NCI-H82 (cell line): ENCODE measurements around the gene SCN2B.
"Not testable (repeated sequence)": the region's sequence is repeated elsewhere in the genome, so short reads cannot be mapped to it uniquely, and the experiment has no call there.

Source experiments
- DNase-seq: peaks from one replicate; lab custom pipeline; 2025; lab: John Stamatoyannopoulos, UW

SCN2B gene

DNA sequence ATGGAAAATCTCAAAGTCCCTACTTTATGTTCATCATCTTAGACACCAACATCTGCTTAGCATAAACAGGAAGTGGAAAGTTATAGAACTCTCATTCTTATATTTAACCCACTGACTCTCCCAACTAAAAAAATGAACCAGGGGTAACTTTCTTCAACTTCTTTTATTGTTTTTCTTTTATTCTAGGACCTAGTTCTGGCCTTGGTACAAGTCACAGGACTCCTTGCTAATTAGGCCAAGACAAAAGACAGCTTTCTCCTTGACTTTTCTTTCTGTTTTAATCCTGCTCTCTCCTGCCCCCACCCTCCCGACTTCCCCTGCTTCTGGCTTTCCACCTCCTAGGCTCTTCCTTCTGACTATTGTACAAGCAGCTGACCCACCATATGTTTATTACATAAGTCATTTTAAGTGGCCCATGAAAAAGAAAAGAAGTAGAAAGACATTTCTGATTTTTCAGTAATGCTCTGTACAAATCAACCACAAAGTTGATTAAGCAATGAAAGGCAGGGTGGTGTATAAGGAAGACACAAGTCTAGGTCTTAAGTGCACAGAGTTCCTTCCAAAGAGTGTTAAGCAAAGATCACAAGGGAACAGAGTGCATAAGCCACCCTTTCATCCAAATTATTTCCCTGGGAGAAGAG, 30.1 kb upstream of the SCN2B start:
- DNase-seq = no peak

DNA sequence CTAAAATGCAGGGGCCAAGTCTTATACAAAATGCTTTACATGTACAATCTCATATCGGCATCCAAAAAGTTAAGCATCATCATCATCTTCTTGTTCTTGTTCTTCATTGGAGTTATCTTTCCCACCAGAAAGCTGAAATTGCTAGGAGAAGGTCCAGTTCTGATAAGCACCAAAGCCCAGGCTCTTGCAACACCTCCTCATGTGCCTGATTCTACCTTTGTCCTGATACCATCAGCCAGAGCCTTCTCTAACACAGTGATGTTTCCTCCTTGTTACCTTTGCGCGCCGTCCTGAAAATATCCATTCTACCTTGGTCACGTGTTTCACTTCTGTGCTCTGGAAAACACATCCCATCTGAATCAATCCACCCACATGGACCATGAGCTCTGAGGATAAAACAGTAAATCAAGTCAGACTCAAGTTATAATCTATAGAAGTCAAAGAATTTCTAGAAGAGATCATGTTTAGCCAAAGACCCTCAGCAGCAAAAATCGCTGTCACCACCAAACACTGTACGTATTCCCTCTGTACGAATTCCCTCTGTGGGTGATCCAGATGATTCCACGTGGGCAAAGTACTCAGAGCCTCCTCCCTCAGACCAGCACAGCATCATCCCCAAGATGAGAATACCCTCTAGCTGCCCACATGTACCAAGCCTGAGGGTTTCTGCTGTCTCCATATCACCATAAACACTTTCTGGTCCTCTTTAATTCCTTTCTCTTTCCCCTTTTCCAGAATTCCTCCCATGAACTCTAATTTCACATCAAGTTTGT, 29.4 kb upstream of the SCN2B start:
- DNase-seq = no peak

DNA sequence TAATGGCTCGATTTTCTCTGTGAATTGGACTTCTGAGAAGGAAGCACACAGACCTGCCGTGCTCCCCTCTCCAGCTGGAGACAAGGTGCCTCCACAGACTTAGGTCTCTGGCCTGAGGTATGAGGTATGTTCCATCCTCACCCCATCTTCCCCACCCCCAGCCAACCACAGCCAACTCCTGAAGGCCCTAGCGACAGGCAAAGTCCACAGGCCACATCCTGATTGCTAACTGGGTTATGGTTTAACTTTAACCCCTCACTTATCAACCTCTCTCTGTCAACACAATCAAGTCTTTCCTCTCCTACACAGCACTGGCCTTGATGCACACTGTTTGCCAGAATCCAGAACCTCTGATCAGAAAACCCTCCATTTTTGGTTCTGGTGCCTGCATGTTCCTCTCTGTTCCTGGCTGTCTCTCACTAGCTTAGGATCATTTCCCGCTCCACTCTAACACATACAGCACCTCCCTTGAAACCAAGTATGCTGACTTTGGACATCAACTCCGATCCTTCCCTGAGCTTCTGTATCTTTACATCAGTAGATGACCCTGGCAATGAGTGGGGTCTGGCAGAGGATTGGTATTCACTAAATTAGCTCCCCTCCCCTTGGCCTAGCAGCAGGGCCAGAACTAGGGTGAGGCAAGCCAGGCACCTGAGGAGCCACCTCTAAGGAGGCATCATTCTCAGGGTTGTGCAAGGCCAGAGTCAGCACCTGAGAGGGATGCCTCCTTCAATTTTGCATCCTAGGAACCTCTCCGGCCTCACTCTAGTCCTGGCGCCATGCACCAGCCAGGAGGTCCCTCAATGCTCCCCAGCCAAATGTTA, 26.4 kb upstream of the SCN2B start:
- no peak for DNase-seq

DNA sequence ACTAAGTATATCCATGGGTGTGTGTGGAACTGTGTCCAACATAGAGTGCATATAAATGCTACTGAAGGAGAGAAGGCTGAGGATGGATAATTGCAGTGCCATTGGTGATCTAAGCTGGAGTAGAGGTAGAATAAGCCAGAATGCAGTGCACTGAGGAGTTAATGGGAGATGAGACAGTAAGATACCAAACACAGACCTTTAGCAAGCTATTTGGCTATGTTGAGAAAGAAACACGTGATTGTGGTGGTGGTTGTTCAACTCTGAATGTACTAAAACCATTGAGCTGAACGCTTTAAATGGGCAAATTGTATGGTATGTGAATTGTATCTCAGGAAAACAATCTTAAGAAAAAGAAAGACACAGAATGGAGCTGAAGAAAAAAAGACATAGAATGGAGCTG, 25.5 kb upstream of the SCN2B start:
- DNase-seq = no peak

DNA sequence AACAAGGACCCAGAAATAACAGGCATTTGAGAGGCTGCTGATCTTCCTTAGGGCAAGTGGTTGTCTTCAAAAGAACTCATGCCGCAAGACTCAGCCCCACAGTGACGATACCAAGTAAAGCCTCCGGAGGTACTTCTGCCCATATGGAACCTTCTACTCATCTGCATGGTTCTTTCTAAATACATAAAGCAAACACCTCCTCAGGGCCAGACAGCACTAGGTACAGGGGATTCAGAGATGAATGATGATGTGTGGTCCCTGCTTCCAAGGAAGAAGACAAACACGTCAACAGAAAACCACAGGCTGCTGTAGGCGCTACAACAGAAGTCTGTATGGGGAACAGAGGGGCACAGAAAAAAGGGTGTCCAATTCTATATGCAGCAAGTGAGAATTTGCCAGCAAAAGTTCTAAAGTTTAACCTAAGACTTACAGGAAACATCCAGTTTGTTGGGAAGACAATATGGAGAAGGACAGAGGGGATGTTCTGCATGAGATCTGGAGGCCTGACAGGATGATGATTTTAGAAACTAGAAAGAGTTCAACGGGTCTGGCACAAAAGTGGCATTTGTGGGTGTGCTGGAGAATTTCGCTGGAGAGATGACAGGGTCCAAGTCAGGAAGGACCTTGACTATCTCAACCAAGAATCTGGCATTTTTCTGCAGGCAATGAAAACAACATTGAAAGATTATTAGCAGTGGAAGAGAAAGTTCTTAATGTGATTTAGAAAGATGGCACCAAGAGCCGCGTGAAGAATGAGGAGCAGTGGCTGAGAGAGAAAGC, 24.7 kb upstream of the SCN2B start:
- DNase-seq = no peak

DNA sequence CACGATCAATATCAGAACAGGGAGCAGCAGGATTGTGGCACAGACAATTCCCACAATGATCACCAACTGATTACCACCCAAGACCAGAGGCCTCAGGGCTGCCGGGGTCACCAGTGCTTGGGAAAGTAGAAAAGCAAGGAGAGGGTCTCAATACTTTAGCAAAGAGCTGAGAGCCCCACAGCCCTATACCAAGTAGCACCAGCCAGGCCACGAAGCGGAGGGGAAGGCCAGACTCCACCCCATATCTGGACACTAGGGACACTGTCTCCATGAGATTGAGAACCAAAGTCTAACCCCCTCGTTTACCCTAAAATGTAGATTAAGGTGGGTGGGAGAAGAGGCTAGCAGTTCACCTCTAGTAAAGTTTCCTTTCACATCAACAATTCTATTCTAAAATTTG, 24.1 kb upstream of the SCN2B start:
- no peak for DNase-seq

DNA sequence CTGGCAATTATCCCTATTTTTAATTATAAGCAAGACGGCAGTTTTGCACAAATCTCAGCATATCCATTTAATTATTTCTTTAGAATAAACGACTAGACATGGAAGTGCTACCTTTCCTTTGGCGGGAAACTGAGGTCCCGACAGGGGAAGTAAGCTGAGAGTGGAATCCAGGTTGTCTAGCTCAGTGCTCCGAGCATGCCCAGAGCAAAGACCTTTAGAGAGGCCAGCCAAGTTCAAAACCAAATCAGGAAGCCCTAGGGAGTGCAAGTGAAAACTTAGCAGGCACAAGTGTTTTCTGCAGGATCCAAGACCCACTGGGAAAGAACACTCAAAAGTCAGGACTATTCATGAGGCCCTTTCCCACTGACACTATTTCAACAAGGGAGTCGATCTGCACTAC, 22.7 kb upstream of the SCN2B start:
- no peak for DNase-seq

DNA sequence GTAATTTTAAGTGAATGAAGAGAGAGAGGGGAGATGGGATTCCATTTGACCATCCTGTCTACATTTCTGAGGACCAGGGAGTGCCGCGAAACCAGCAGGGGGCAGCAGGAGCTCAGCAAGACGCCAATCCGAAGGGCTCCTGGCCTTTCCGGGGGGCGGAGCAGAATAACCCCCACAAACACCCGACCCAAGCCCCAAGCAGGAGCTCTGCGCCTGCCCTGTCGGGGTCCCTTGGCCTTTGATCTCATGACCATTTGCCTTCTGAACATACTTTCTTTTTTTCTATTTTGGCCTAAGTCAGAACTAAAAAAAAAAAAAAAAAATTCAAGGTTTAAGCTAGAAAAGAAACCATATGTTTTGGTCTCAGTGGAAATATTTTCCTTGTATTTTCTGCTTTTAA, 21.9 kb upstream of the SCN2B start:
- peak; percentile 68 for DNase-seq

DNA sequence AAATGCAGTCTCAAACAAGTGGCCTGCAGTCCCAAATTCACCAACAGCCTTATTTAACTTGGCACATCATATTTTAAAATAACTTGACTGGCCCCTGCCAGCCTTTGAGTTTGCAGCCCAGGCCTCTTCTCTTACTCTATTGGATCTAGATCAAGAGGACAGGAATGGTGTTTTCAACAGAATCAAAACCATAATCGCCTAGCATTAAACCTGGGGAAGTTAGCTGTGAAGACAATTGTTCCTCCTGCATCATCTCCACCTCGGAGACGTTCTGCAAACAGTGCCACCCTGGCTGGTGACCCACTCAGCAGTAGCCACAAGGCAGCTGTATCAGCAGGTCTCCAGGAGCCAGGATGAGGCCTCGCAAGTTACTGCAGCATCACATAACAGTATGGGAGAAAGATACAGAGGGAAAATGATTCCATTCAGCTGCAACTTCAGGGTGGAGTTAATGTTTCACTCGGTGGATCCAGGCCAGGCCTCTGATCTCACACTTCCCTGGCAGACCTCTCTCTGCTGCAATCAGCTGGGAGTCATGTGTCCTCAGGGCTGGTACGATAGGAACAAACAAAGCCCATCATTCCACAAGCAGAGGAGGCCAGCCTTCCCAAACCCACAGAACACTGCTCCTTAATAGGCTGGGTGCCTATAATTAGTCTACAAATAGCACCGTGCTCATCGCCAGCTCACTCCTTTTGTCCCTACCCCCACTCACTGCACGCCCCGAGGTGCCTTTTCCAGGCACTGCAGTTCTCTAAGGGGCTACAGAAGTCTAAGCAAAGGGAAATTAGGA, 18.6 kb upstream of the SCN2B start:
- no peak for DNase-seq

DNA sequence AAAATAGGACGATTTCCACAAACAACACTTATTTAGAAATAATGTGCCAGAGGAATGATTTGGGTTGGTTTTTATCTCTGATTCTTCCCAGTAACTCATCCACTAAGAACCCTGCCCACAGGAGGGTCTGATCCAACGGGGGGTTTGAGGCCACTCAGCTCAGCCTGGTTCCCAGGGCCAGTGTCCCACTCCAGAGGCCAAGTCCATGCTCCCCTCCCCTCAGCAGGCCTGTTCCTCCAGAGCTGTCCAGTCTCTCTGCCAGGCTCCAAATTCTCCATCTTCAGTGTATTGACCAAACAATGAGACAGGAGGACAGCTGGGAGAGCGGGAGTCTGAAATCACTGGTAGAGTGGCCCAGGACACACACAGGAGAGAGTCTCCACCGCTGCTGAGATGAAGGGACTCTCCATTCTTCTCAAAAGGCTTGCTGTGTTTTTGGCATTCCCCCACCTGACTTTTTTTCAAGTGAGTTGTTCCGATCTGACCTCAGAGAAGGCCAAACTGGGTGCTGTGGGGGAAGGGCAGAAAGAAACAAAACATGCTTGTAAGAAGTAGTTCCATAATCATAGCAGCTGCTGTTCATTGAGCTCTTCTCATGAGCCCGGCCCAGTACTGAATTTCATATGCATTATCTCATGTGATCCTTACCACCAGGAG, 17.6 kb upstream of the SCN2B start:
- DNase-seq = no peak

DNA sequence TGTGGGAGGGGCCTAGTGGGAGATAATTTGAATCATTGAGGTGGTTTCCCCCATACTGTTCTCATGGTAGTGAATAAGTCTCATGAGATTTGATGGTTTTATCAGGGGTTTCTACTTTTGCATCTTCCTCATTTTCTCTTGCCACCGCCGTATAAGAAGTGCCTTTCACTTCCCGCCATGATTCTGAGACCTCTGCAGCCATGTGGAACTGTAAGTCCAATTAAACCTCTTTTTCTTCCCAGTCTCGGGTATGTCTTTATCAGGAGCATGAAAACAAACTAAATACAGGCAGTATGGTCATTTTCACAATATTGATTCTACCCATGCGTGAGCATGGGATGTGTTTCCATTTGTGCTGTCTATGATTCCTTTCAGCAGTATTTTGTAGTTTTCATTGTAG, 16.4 kb upstream of the SCN2B start:
- not testable (repeated sequence) for DNase-seq

DNA sequence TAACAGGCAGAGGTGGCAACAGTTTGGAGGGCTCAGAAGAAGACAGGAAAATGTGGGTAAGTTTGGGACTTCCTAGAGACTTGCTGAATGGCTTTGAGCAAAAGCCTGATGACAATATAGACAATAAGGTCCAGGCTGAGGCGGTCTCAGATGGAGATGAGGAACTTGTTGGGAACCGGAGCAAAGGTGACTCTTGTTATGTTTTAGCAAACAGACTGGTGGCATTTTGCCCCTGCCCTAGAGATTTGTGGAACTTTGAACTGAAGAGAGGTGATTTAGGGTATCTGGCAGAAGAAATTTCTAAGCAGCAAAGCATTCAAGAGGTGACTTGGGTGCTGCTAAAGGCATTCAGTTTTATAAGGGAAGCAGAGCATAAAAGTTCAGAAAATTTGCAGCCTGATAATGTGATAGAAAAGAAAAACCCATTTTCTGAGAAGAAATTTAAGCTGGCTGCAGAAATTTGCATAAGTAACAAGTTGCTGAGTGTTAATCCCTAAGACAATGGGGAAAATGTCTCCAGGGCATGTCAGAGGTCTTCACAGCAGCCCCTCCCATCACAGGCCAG, 14.6 kb upstream of the SCN2B start:
- not testable (repeated sequence) for DNase-seq

DNA sequence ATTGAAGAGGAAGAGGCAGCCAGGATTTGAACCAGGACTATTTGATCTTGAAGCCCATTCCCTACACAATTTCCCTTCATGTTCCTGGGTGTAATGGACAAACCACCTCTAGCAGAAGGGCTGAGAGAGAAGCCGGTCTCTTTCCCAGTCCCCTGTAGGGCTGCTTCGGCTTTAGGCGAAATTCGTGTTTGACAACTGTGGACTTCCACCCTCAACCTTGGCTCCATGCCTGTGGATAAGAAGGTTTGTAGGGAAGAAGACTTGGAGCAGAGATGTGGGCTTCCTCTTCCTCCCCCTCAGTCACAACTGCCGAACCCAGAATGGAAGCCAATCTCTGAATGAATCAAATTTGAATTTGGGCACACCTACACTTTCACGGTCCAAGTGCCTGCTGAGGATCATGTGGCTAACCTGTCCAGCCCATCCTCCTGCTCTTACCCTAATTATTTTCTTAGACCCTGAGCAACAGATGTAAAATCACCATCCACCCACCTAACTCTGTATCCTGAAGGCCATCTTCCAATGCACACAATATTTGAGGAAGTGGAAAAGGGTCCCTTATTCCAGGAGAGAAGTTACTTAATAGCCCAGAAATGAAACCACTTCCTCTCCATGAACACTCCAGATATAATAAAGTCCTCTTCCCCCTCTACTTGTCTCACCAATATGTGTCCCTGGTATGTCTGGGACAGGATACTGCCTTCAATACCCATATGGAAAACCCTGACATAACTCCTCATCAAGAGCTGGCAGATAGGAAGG, 10.1 kb upstream of the SCN2B start:
- DNase-seq = no peak

DNA sequence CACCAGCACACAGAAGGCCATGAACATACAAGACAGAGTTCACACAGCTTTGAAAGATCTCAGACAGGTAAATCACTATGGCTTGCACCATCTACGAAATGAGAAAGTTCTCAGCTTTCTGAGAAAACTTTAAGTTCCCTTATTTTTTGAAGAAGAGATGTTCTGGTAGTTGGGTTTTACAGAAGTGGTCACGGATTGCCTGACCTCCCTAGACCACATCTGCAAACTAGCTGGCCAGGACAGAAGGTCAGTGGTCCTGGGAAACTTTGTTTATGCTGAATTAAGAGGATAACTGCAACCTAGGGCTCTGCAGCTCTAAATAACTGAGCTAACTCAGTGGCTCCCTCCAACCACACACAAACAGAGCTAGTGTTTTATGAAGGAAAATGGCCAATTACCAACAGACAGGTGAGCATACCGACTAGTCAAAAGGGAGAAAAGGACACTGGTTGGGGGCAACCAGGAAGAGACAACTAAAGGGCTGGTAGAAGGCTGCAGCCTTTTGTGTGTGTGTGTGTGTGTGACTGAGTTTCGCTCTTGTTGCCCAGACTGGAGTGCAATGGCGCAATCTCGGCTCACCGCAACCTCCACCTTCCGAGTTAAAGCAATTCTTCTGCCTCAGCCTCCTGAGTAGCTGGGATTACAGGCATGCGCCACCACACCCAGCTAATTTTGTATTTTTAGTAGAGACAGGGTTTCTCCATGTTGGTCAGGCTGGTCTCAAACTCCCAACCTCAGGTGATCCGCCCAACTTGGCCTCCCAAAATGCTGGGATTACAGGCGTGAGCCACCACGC, 8.5 kb upstream of the SCN2B start:
- no peak for DNase-seq

DNA sequence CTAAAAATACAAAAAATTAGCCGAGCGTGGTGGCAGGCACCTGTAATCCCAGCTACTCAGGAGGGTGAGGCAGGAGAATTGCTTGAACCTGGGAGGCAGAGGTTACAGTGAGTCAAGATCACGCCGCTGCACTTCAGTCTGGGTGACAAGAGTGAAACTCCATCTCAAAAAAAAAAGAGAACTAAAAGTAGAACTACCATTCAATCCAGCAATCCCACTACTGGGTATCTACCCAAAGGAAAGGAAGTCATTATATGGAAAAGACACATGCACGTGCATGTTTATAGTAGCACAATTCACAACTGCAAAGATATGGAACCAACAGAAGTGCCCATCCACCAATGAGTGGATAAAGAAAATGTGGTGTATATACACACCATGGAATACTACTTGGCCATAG, 7.3 kb upstream of the SCN2B start:
- not testable (repeated sequence) for DNase-seq

DNA sequence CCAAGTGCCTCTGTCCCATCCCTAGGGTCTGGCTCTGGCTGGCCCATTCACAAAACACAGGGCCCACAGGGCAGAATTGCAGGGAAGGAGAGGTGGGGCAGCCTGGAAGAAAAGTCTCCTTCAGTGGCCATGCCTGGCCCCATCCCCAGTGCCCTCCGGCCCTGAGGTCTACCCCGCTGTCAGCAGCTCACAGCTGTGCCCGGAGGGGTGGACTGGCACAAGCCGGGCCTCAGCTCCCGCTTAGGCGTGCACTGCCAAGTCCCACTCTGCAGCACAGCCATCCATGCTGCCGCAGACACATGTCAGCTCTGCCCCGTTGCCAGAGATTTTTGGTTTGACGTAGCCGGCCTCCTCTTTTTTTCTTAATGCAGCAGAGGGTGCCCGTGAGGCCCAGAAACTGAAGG, 3.9 kb upstream of the SCN2B start:
- DNase-seq = peak; percentile 74

DNA sequence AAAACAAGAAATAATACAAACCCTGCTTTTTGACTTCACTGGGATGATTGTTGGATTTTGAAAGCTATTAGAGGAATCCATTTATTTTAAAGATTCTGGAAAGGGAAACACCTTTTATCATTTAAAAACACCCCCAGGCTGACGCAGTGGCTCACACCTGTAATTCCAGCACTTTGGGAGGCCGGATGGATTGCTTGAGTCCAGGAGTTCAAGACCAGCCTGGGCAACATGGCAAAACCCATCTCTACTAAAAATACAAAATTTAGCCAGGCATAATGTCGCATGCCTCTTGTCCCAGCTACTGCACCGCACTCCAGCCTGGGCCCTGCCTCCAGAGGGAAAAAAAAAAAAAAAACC, 317 bp upstream of the SCN2B start:
- DNase-seq = no peak

DNA sequence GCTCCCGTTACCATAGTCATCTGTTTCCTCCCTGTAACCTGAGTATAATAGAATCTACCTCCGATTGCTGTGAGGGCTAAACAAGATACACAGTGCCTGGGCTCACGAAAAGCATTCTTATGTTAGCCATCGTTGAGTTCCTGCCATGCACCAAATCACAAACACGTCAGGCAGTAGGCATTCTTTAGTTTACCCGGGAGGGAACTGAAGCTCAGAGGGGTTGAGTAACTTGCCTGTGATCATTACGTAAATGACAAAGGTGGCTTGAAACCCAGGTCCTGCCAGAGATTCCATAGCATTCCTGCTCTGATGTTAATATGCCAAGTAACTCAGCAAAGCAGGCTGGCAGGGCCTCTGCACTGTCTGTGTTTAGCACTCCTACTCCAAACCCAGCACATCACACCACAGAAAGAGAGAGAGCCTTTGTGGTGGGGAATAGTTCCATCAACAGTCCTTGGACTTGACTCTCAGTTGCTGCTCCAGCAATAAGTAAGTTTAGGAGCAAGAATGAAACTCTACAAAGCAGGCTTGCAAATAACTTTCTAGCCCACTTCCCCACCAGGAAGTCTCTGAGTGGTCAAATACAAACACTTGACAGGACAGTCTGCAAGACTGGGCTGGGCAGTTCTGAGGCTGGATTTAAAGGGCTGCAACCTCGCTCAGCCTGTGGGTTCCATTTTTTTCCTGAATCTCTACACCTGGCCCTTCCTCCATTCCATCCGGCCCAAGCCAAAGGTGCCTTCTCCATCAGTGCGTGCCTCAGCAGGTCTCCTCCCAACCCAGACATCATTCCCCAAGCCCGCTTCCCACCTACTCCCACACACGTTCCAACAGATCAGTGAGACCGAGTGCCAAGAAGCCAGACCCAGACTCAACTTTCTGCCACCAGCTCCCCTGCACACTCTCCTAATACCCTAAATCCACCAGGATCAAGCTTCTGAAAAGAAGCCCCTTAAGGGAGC, 1.1 kb downstream of the SCN2B start:
- no peak for DNase-seq
